Activated naive CD4-positive, alpha-beta T cell treated with anti-CD3 and anti-CD28 coated beads, Interleukin-2, amount 10 ng/mL, durations not matched to agents 7 days and 5 days (primary cell): ENCODE measurements around the gene KLHL2.

Experiments used
- CTCF ChIA-PET: fragments of 350-600 bp; sonication (Branson Sonifier 250); formaldehyde crosslinking; loops from one replicate; lab custom pipeline; 2021; ENCODE audit warnings: antibody characterized with exemption; lab: Charles Lee
- DNase-seq: peaks from one replicate; pipeline ENCODE4 v3.0.0-alpha.2; 2020
- H3K27ac Mint-ChIP-seq: one replicate; pipeline ENCODE4 v1.8.0; 2021; ENCODE audit warnings: mild to moderate bottlenecking, moderate library complexity, mixed read lengths
- H3K27me3 Mint-ChIP-seq: one replicate; pipeline ENCODE4 v1.8.0; 2021; ENCODE audit warnings: mild to moderate bottlenecking, mixed read lengths
- H3K36me3 Mint-ChIP-seq: one replicate; pipeline ENCODE4 v1.8.0; 2021; ENCODE audit warnings: mixed read lengths
- H3K4me1 Mint-ChIP-seq: one replicate; pipeline ENCODE4 v1.8.0; 2021; ENCODE audit warnings: mixed read lengths
- H3K4me3 Mint-ChIP-seq: one replicate; pipeline ENCODE4 v1.8.0; 2021; ENCODE audit warnings: mild to moderate bottlenecking, moderate library complexity, mixed read lengths
- H3K9me3 Mint-ChIP-seq: one replicate; pipeline ENCODE4 v1.8.0; 2021; ENCODE audit warnings: mixed read lengths

KLHL2 gene

GRCh38 chr4:165299399-165300060 is 92.2 kb downstream of the KLHL2 start:
- peaks cover 58% of the 10 kb centered on the region for H3K36me3 Mint-ChIP-seq
- no peak overlapping the region for H3K4me3 Mint-ChIP-seq
- DNase-seq, result no peak
- H3K4me1 Mint-ChIP-seq, result peaks cover 51% of the 10 kb centered on the region
- no peaks in the 10 kb centered on the region for H3K9me3 Mint-ChIP-seq
- CTCF ChIA-PET, result interaction anchor here (1.1 kb wide), 1 partner anchor 169 kb away, joined by 3 read pairs; no protein-coding TSS in a partner anchor
- H3K27ac Mint-ChIP-seq, result no peak overlapping the region
- H3K27me3 Mint-ChIP-seq, result no peaks in the 10 kb centered on the region

DNA sequence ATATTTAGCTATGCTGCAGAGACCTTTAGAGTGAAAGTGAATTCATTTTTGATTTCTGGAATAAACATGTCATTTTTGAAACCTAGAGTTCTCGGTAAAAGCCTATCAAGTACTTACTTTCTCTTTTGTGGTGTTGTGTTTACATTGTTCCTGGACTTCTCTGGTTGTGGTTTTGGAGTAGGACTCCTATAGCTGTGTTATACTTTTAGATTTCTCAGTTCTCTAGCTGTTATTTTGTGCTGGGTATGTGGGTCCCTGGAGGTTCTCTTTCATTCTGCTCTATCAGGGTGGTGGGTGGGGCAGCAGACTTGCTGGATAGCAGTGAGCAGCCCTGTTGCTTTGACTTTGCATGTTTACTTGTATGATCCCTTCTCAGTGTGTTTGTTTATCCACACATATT is 94.5 kb downstream of the KLHL2 start:
- CTCF ChIA-PET, result interaction anchor here (1.0 to 1.5 kb wide), 2 partner anchors 23 to 171 kb away, joined by 3 to 6 read pairs; no protein-coding TSS in a partner anchor
- Mint-ChIP-seq H3K36me3 (peaks cover 46% of the 10 kb centered on the region), H3K4me1 (peaks cover 35% of the 10 kb centered on the region), H3K9me3 (no peaks in the 10 kb centered on the region), H3K27me3 (no peaks in the 10 kb centered on the region), H3K4me3 (peak overlapping the region; percentile 67), H3K27ac (peak overlapping the region; percentile 87)
- DNase-seq, result peak; percentile 59

DNA sequence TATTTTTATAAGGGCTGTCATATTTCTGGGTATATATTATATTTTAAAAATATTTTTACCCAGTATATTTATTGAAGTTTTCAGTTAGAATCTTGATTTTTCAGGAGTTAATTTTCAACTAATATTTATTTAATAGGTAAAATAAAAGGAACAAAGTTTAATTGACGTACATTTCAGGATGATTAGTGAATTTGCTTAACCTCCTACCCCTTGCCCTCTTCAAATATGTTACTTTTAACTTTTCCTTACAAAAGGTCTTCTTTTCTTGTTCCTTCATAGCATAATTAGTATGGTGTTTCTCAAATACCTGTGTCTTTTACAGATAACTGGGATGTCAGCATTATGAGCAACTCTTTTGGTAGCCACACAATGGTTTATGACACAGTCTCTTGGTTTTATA is 95.3 kb downstream of the KLHL2 start:
- Mint-ChIP-seq H3K9me3 (no peaks in the 10 kb centered on the region), H3K4me1 (peaks cover 35% of the 10 kb centered on the region), H3K27me3 (no peaks in the 10 kb centered on the region), H3K36me3 (peaks cover 43% of the 10 kb centered on the region), H3K4me3 (no peak overlapping the region), H3K27ac (peak overlapping the region; percentile 30)
- CTCF ChIA-PET, result interaction anchor here (1.0 kb wide), 1 partner anchor 22 kb away, joined by 3 read pairs; no protein-coding TSS in a partner anchor
- no peak for DNase-seq

GRCh38 chr4:165308166-165308565 is 100.8 kb downstream of the KLHL2 start:
- H3K27me3 Mint-ChIP-seq, result no peaks in the 10 kb centered on the region
- H3K9me3 Mint-ChIP-seq, result no peaks in the 10 kb centered on the region
- CTCF ChIA-PET, result no interaction called here
- H3K27ac Mint-ChIP-seq, result no peak overlapping the region
- peaks cover 4% of the 10 kb centered on the region for H3K4me1 Mint-ChIP-seq
- H3K4me3 Mint-ChIP-seq, result no peak overlapping the region
- DNase-seq, result no peak
- peaks cover 43% of the 10 kb centered on the region for H3K36me3 Mint-ChIP-seq

DNA sequence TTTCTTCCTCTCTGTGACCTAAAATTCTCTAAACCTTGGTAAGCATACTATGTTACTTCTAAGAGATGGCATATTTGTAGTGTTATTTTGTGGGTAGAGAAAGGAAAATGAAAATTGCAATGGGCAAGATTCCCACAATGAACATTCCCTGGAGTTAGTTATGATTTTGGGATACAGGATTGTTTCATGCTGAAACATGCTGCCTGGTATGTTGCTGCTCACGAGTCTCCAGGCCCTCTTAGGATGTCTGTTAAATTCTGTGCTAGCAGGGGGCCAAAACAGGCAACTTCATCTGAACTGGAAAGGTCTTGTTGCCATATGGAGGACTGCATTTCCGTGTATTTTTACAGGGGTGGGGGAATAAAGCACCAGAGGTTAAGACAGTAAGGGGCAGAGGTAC is 101.2 kb downstream of the KLHL2 start:
- Mint-ChIP-seq H3K4me3 (no peak overlapping the region), H3K4me1 (peaks cover 4% of the 10 kb centered on the region), H3K36me3 (peaks cover 43% of the 10 kb centered on the region), H3K27me3 (no peaks in the 10 kb centered on the region), H3K27ac (no peak overlapping the region), H3K9me3 (no peaks in the 10 kb centered on the region)
- CTCF ChIA-PET, result no interaction called here
- no peak for DNase-seq

- CTCF ChIA-PET, result no interaction called here
- Mint-ChIP-seq H3K9me3 (no peaks in the 10 kb centered on the region), H3K4me1 (no peaks in the 10 kb centered on the region), H3K27me3 (no peaks in the 10 kb centered on the region), H3K27ac (no peak overlapping the region), H3K36me3 (peaks cover 44% of the 10 kb centered on the region), H3K4me3 (no peak overlapping the region)
- no peak for DNase-seq
Measured at GRCh38 chr4:165309456-165309855, 102.1 kb downstream of the KLHL2 start.

DNA sequence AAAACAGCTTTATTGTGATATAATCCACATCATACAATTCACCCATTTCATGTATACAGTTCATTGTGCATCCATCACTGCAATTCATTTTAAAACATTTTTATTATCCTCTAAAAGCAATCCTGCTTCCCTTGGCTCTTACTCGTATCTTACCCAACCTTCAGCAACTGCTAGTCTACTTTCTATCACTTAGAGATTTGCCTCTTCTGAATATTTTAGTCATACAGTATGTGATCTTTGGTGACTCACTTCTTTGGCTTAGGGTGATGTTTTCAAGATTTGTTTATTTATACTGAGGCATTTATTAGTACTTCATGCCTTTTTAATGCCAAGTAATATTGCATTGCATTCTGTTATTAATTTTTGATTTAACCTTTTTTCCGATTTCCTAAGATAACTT is 105.1 kb downstream of the KLHL2 start:
- Mint-ChIP-seq H3K9me3 (no peaks in the 10 kb centered on the region), H3K27me3 (no peaks in the 10 kb centered on the region), H3K27ac (no peak overlapping the region), H3K4me1 (no peaks in the 10 kb centered on the region), H3K4me3 (no peak overlapping the region), H3K36me3 (peaks cover 51% of the 10 kb centered on the region)
- no peak for DNase-seq
- CTCF ChIA-PET, result no interaction called here

DNA sequence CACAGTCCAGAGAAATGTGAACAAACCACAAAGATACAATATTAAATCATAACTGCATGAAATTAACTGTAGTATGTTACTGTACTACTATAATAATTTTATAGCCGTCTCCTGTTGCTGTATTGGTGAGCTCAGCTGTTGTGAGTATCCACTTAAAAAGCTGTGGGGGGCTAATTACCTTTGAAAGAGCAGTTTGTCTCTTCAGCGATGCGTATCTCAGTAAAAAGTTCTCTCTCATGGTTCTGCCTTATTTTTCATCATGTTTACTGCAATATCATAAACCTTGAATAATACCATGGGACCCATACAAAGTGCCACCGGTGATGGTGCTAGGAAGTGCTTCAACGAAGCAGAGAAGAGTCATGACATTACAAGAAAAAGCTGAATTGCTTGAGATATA is 111.7 kb downstream of the KLHL2 start:
- H3K9me3 Mint-ChIP-seq, result no peaks in the 10 kb centered on the region
- no peak overlapping the region for H3K27ac Mint-ChIP-seq
- H3K4me3 Mint-ChIP-seq, result no peak overlapping the region
- no peak for DNase-seq
- H3K36me3 Mint-ChIP-seq, result peaks cover 50% of the 10 kb centered on the region
- no peaks in the 10 kb centered on the region for H3K27me3 Mint-ChIP-seq
- CTCF ChIA-PET, result interaction anchor here (0.6 kb wide), 1 partner anchor 220 kb away, joined by 4 read pairs; no protein-coding TSS in a partner anchor
- H3K4me1 Mint-ChIP-seq, result no peaks in the 10 kb centered on the region

GRCh38 chr4:165319509-165319908 is 112.1 kb downstream of the KLHL2 start:
- no peak overlapping the region for H3K27ac Mint-ChIP-seq
- H3K9me3 Mint-ChIP-seq, result no peaks in the 10 kb centered on the region
- DNase-seq, result no peak
- CTCF ChIA-PET, result interaction anchor here (0.6 kb wide), 1 partner anchor 221 kb away, joined by 4 read pairs; no protein-coding TSS in a partner anchor
- peaks cover 50% of the 10 kb centered on the region for H3K36me3 Mint-ChIP-seq
- no peak overlapping the region for H3K4me3 Mint-ChIP-seq
- no peaks in the 10 kb centered on the region for H3K4me1 Mint-ChIP-seq
- H3K27me3 Mint-ChIP-seq, result no peaks in the 10 kb centered on the region

- CTCF ChIA-PET, result interaction anchor here (0.6 to 2.0 kb wide), 5 partner anchors 22 to 261 kb away, joined by 3 to 4 read pairs (median 3); no protein-coding TSS in a partner anchor
- H3K27me3 Mint-ChIP-seq, result no peaks in the 10 kb centered on the region
- H3K36me3 Mint-ChIP-seq, result peaks cover 41% of the 10 kb centered on the region
Measured at GRCh38 chr4:165324236-165324917, 117.0 kb downstream of the KLHL2 start.

GRCh38 chr4:165324918-165325304 is 117.5 kb downstream of the KLHL2 start:
- no peak overlapping the region for H3K27ac Mint-ChIP-seq
- H3K4me3 Mint-ChIP-seq, result no peak overlapping the region
- H3K27me3 Mint-ChIP-seq, result no peaks in the 10 kb centered on the region
- no peak for DNase-seq
- peaks cover 4% of the 10 kb centered on the region for H3K4me1 Mint-ChIP-seq
- CTCF ChIA-PET, result interaction anchor here (0.6 to 2.0 kb wide), 3 partner anchors 22 to 194 kb away, joined by 3 to 4 read pairs (median 3); no protein-coding TSS in a partner anchor
- H3K36me3 Mint-ChIP-seq, result peaks cover 40% of the 10 kb centered on the region
- peaks cover 4% of the 10 kb centered on the region for H3K9me3 Mint-ChIP-seq

More at GRCh38 chr4:165324236-165324917, 117.0 kb downstream of the KLHL2 start:
- Mint-ChIP-seq H3K4me3 (no peak overlapping the region), H3K4me1 (no peaks in the 10 kb centered on the region), H3K27ac (no peak overlapping the region), H3K9me3 (peaks cover 4% of the 10 kb centered on the region)
- no peak for DNase-seq

GRCh38 chr4:165325732-165326512 is 118.6 kb downstream of the KLHL2 start:
- H3K9me3 Mint-ChIP-seq, result peaks cover 4% of the 10 kb centered on the region
- H3K27me3 Mint-ChIP-seq, result no peaks in the 10 kb centered on the region
- peak overlapping the region; percentile 31 for H3K27ac Mint-ChIP-seq
- H3K4me1 Mint-ChIP-seq, result peaks cover 13% of the 10 kb centered on the region
- H3K4me3 Mint-ChIP-seq, result peak overlapping the region; percentile 30
- peaks cover 39% of the 10 kb centered on the region for H3K36me3 Mint-ChIP-seq
- CTCF ChIA-PET, result interaction anchor here (1.3 to 2.0 kb wide), 2 partner anchors 117 to 195 kb away, joined by 3 to 4 read pairs; no protein-coding TSS in a partner anchor
- DNase-seq, result no peak

- Mint-ChIP-seq H3K27me3 (no peaks in the 10 kb centered on the region), H3K27ac (no peak overlapping the region), H3K4me3 (no peak overlapping the region), H3K9me3 (peaks cover 4% of the 10 kb centered on the region), H3K4me1 (peaks cover 22% of the 10 kb centered on the region), H3K36me3 (peaks cover 41% of the 10 kb centered on the region)
- CTCF ChIA-PET, result interaction anchor here (1.0 kb wide), 2 partner anchors 196 to 214 kb away, joined by 5 to 9 read pairs; partner anchors contain the start of gene TMEM192
- DNase-seq, result no peak
Measured at GRCh38 chr4:165326831-165327210, 119.5 kb downstream of the KLHL2 start.
